HG03196 (cell line): ENCODE results near the gene RNPS1.

Experiments
- ATAC-seq: cut with Tn5 transposase; IDR thresholded peaks from one replicate; pipeline ENCODE4 v1.9.1; 2021; ENCODE audit not compliant: unreplicated experiment

Gene RNPS1

GRCh38 chr16:2267913-2268666, at the start of gene RNPS1:
Gene RNPS1, minus strand, starts transcription at chr16:2268126. Its CDS starts 3,483 bp downstream, at chr16:2264643.
- ATAC-seq, result peak; percentile 74

- ATAC-seq, result no peak
Observed at GRCh38 chr16:2317231-2318020, 49.5 kb upstream of the RNPS1 start.

GRCh38 chr16:2308089-2308962, 40.4 kb upstream of the RNPS1 start:
- ATAC-seq, result no peak

- ATAC-seq, result no peak
Observed at GRCh38 chr16:2299915-2300192, 31.9 kb upstream of the RNPS1 start.

GRCh38 chr16:2299121-2299914, 31.4 kb upstream of the RNPS1 start:
- ATAC-seq, result no peak

- no peak for ATAC-seq
Observed at GRCh38 chr16:2298621-2299020, 30.7 kb upstream of the RNPS1 start.

GRCh38 chr16:2297506-2297860, 29.6 kb upstream of the RNPS1 start:
- no peak for ATAC-seq

GRCh38 chr16:2296661-2297505, 29.0 kb upstream of the RNPS1 start:
- no peak for ATAC-seq

- ATAC-seq, result no peak
Observed at GRCh38 chr16:2295056-2295798, 27.3 kb upstream of the RNPS1 start.

- no peak for ATAC-seq
Observed at GRCh38 chr16:2292221-2292620, 24.3 kb upstream of the RNPS1 start.

GRCh38 chr16:2289282-2289681, 21.4 kb upstream of the RNPS1 start:
- no peak for ATAC-seq

GRCh38 chr16:2288726-2289125, 20.8 kb upstream of the RNPS1 start:
- ATAC-seq, result no peak

GRCh38 chr16:2287916-2288547, 20.1 kb upstream of the RNPS1 start:
- ATAC-seq, result no peak

GRCh38 chr16:2286550-2286949, 18.6 kb upstream of the RNPS1 start:
- no peak for ATAC-seq

GRCh38 chr16:2285731-2286191, 17.8 kb upstream of the RNPS1 start:
- ATAC-seq, result no peak

GRCh38 chr16:2284797-2285576, 17.1 kb upstream of the RNPS1 start:
- no peak for ATAC-seq

GRCh38 chr16:2284001-2284770, 16.3 kb upstream of the RNPS1 start:
- ATAC-seq, result no peak
